MCF 10A (cell line): Measurements from ENCODE around the gene PCYT2. TPM values are rescaled to one million over a fixed set of nuclear protein-coding genes. Genes with fewer than 3 reads are reported as not detected.

Experiments
- BruUV-seq: library from RNA; stranded (reverse); fragments of 400-500 nt; replicated peaks from 2 replicates; lab custom pipeline; 2021; lab: Mats Ljungman, UMichigan
- CTCF ChIA-PET: fragments of 300-600 bp; sonication (Branson Sonifier 250); formaldehyde crosslinking; extraction: SDS; loops from one replicate; lab custom pipeline; 2021; ENCODE audit warnings: antibody characterized with exemption, inconsistent platforms; lab: Yijun Ruan, JAX
- POLR2A ChIA-PET: fragments of 300-600, 350-650 bp; sonication (Branson Sonifier 250); formaldehyde crosslinking; extraction: SDS; loops from one replicate; lab custom pipeline; 2020; ENCODE audit warnings: antibody characterized with exemption, inconsistent platforms; lab: Yijun Ruan, JAX
- DNase-seq: peaks from one replicate; pipeline ENCODE4 v3.0.0-alpha.2; 2018; ENCODE audit not compliant: unreplicated experiment
- H3K27ac Mint-ChIP-seq: one replicate; pipeline ENCODE4 v1.8.0; 2022; ENCODE audit warnings: mild to moderate bottlenecking, low read depth, mixed read lengths; ENCODE audit not compliant: unreplicated experiment
- H3K27me3 Mint-ChIP-seq: one replicate; pipeline ENCODE4 v1.8.0; 2022; ENCODE audit warnings: mixed read lengths; ENCODE audit not compliant: insufficient read depth, unreplicated experiment
- H3K36me3 Mint-ChIP-seq: one replicate; pipeline ENCODE4 v1.8.0; 2022; ENCODE audit warnings: mild to moderate bottlenecking, moderate library complexity, mixed read lengths; ENCODE audit not compliant: insufficient read depth, unreplicated experiment
- H3K4me1 Mint-ChIP-seq: one replicate; pipeline ENCODE4 v1.8.0; 2022; ENCODE audit warnings: mixed read lengths; ENCODE audit not compliant: insufficient read depth, unreplicated experiment
- H3K4me3 Mint-ChIP-seq: one replicate; pipeline ENCODE4 v1.8.0; 2022; ENCODE audit warnings: mild to moderate bottlenecking, moderate library complexity, mixed read lengths; ENCODE audit not compliant: unreplicated experiment
- H3K9me3 Mint-ChIP-seq: one replicate; pipeline ENCODE4 v1.8.0; 2022; ENCODE audit warnings: mixed read lengths; ENCODE audit not compliant: unreplicated experiment
- intact Hi-C: fragments of 100-400 bp; cut with micrococcal nuclease; formaldehyde crosslinking; loops from 2 replicates; pipeline ENCODE4 v1.14.1; 2022
- total RNA-seq: library from RNA; stranded (reverse); gene quantifications from 2 replicates; pipeline ENCODE4 v1.2.3, GENCODE V29; 2022
- TF ChIP-seq, protein P1 (sequence below): fragments of 200-600 bp; IDR thresholded peaks from one replicate; pipeline ENCODE4 v1.8.0; 2022; ENCODE audit warnings: antibody characterized with exemption, mild to moderate bottlenecking; ENCODE audit not compliant: unreplicated experiment

PCYT2 gene
- total RNA-seq, 1 experiment from 2014 or later: 26.8 TPM

DNA sequence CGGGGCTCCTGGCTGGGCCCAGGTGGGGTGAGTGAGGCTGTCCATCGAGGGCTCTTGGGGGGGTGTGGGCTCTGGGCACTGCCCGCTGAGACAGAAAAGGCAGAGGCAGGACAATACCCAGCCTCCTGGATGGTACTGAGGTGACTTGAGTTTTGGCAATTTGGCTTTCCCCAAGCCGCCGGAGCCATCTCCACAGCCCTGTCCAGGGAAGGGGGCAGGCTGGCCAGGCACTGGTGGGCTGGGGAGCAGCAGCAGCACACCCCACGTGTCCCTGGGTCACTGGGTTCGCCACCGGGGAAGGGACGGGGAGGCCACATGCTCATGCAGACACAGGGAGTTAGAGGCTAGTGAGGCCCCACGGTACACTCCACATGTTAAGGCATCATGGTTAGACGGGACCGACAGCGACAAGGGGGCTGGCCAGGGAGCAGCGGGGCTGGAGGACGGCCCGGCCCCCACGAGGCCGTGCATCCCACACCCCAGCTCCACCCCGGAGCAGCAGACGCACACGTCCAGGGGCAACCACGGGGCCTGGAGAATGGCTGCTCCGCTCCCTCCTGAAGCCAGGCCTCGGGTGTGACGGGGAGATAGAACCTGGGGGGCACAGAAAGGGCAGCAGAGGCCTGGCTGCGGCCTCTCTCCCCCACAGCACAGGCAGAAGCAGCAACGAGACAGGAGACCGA, 43.1 kb downstream of the PCYT2 start:
- no peaks in the 10 kb centered on the region for H3K27me3 Mint-ChIP-seq
- TF ChIP-seq, protein P1, sequence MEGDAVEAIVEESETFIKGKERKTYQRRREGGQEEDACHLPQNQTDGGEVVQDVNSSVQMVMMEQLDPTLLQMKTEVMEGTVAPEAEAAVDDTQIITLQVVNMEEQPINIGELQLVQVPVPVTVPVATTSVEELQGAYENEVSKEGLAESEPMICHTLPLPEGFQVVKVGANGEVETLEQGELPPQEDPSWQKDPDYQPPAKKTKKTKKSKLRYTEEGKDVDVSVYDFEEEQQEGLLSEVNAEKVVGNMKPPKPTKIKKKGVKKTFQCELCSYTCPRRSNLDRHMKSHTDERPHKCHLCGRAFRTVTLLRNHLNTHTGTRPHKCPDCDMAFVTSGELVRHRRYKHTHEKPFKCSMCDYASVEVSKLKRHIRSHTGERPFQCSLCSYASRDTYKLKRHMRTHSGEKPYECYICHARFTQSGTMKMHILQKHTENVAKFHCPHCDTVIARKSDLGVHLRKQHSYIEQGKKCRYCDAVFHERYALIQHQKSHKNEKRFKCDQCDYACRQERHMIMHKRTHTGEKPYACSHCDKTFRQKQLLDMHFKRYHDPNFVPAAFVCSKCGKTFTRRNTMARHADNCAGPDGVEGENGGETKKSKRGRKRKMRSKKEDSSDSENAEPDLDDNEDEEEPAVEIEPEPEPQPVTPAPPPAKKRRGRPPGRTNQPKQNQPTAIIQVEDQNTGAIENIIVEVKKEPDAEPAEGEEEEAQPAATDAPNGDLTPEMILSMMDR: no peak
- intact Hi-C loops: loop anchor here (10.0 kb wide), 1 partner anchor 47 kb away; the partner anchor contains the start of genes PCYT2 and SIRT7
- H3K36me3 Mint-ChIP-seq: peaks cover 83% of the 10 kb centered on the region
- H3K4me3 Mint-ChIP-seq: peak overlapping the region; percentile 49
- peaks cover 25% of the 10 kb centered on the region for H3K4me1 Mint-ChIP-seq
- no TSS peak for BruUV-seq
- H3K9me3 Mint-ChIP-seq: no peaks in the 10 kb centered on the region
- ChIA-PET POLR2A (interaction anchor here (0.6 to 3.0 kb wide), 5 partner anchors 18 to 164 kb away, joined by 3 to 21 read pairs (median 5); partner anchors contain the start of gene MCRIP1), CTCF (no interaction called here)
- H3K27ac Mint-ChIP-seq: peak overlapping the region; percentile 28
- peak; percentile 48 for DNase-seq

DNA sequence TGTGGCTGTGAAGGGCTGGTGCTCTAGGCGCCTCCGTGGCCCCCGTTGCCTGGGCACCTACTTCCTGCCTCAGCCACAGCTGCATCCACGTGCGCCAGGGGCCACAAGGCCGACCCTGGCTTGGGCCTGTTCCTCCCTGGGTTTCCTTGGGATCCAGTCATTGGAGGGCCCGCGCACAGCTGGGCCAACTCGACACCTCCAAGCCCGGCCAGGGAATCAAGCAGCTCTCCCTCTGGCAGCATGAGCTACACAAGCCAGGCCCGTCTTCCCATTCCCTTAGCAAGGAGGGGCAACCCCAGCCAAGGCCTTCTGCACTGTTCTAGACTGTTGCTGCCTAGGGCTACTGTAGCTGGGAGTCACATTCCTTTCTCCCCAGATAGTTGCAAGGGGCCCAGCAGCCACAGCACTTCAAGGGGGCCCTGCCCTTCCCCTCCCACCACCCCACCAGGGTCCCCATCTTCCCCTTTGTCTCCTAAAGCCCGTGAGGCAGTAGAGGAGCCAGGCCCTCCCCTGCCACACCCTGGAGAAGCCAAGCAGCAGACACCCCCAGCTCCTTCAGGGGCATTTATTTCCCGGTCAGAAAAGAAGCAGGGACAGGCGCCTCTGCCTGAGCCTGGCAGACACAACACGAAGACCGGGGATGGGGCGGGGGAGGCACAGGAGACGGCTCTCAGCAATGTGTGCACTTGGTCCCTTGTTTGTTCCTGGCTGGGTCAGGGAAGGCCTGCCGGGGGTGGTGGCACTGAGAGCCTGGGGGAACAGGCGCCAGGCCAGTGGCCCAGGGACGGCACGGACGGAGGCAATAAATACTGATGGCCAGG, 43.8 kb downstream of the PCYT2 start:
- Mint-ChIP-seq H3K27me3 (no peaks in the 10 kb centered on the region), H3K4me3 (no peak overlapping the region), H3K36me3 (peaks cover 91% of the 10 kb centered on the region), H3K4me1 (peaks cover 31% of the 10 kb centered on the region), H3K9me3 (no peaks in the 10 kb centered on the region), H3K27ac (peak overlapping the region; percentile 28)
- TF ChIP-seq, protein P1: no peak
- ChIA-PET CTCF (interaction anchor here (0.5 kb wide), 1 partner anchor 14 kb away, joined by 4 read pairs; no protein-coding TSS in a partner anchor), POLR2A (interaction anchor here (0.7 to 2.1 kb wide), 15 partner anchors 12 to 164 kb away, joined by 3 to 21 read pairs (median 4); partner anchors contain the start of genes MCRIP1 and MRPL12)
- intact Hi-C loops: loop anchor here (10.0 kb wide), 1 partner anchor 47 kb away; the partner anchor contains the start of genes PCYT2 and SIRT7
- BruUV-seq: no TSS peak
- peak; percentile 55 for DNase-seq

DNA sequence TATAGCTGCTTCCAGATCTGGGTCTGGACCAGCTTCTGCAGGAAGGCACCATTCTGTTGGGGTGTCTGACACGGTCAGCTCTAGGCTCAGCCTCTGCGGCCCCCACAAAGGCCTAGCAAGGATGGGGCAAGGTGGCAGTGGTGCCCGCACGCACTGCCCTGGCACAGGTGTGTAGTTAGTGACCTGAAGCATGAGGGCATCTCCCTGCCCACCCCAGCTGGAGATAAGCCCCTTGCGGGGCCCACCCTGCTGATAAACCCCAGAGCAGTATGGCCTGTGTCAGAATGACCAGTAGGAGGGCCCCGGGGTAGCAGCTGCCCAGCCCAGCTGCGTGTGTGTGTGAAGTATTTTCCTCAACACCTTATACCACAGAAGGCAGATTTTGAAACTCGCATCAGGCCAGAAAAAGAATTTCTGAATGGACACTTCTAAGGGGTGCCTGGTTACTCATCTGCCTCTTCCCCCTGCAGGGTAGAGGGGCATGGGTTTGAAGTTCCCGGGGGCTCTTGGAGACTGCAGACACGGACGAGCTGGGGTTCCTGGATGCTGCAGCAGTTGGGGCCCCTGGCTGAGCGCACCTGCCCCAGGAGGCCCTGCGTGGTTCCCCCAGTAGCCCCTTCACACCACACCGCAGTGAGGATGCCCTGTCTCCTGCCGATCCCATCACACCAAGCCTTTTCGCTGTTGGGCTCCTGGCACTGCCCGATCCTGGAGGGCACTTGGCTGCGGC, 44.6 kb downstream of the PCYT2 start:
- Mint-ChIP-seq H3K36me3 (peaks cover 87% of the 10 kb centered on the region), H3K4me3 (no peak overlapping the region), H3K27me3 (no peaks in the 10 kb centered on the region), H3K9me3 (no peaks in the 10 kb centered on the region), H3K27ac (no peak overlapping the region), H3K4me1 (peaks cover 31% of the 10 kb centered on the region)
- intact Hi-C loops: loop anchor here (10.0 kb wide), 1 partner anchor 48 kb away; the partner anchor contains the start of genes PCYT2 and SIRT7
- no peak for DNase-seq
- no TSS peak for BruUV-seq
- POLR2A ChIA-PET: interaction anchor here (0.8 to 2.1 kb wide), 15 partner anchors 9 to 163 kb away, joined by 3 to 21 read pairs (median 4); partner anchors contain the start of genes MCRIP1 and MRPL12
- TF ChIP-seq, protein P1: no peak
- CTCF ChIA-PET: interaction anchor here (0.5 kb wide), 1 partner anchor 198 kb away, joined by 8 read pairs; no protein-coding TSS in a partner anchor
